NT2/D1 (cell line): ENCODE data around the gene ZBTB42.

ENCODE experiments used
- YY1 ChIP-seq: IDR thresholded peaks from 2 replicates; pipeline ENCODE4 v1.6.1; 2011; ENCODE audit not compliant: insufficient read length, insufficient read depth
- ZNF274 ChIP-seq: IDR thresholded peaks from 2 replicates; pipeline ENCODE4 v1.6.1; 2011; ENCODE audit warnings: mild to moderate bottlenecking, low read depth, low read length

DNA sequence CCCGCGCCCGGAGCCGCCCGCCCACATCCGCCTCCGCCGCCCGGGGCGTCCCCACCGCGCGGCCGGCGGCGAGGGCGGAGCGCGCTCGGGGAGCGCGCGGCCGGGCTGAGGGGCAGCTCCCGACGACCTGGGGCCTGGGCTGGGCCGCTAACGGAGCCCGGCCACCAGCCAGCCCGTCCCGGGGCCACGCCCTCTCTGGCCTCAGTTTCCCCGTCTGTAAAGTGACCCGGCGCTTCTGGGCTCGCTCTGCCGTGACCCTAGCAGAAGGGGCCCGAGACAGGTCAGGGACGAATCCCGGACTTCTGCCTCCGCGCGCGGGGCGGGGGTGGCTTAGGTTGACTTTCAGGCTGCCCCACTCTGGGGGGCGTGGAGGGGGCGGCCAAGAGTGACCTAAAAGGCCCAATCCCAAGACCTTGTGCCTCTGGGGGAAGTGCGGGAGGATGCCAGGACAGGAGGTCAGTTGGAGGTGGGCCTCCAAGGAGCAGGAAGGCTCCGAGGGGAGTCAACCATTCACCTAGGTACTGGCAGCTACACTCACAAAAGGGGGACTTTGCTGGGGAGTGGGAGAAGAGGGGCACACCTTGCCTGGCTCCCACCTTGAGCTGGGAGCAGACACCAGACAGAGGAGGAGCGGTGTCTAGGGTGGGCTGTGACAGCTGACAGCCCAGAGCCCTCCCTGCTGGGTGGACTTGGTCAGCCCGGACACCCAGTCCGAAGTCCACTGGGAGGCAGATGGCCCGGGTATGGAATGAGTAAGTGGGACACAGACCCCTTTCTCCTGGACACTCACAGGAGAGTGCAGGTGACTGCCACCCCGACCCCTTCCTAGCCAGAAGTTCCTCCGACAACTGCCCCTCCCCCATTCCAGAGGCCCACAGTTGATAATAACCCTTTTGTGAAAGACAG, 4.9 kb upstream of the ZBTB42 start:
- TF ChIP-seq ZNF274 (no peak), YY1 (no peak)
